Activated CD8-positive, alpha-beta memory T cell treated with anti-CD3 and anti-CD28 coated beads, Interleukin-2, amount 50 U/mL, for 4 hours (primary cell): ENCODE results near the gene VAV1.
"Not testable (repeated sequence)": the region's sequence is repeated elsewhere in the genome, so short reads cannot be mapped to it uniquely, and the experiment has no call there.

Experiments
- DNase-seq: peaks from one replicate; pipeline ENCODE4 v3.0.0-alpha.2; 2020

The VAV1 gene

DNA sequence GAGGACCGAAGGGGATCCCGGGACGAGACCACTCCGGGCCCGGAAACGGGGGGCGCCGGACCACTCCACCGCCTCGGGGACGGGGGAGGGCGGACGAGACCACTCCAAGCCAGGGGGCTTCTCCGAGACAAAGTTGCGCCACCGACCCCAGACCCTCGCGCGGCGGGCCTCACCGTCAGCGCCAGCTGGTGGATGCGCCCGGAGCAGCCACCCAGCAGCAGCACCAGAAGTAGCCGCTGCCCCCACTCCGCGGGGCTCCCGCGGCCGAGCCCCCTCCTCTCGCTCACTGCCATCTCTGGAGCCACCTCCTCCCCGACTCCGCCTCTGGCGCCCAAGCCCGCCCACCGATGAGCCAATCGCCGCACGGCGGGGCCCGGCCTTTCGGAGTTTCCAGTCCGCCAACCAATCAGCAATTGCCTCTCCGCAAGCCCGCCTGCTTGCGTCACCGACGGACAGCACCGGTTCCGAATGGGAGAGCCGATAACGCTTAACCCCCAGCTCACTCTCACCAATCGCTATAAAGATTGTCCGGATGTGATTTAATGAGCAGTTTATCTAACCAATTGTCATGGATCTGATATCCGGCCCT, 35.1 kb upstream of the VAV1 start, which contains the start of gene GPR108:
GPR108 (minus strand) TSS at position 297 of the 589 bp plus-strand sequence; CDS start at position 293, 4 bp downstream.
- peak; percentile 98 for DNase-seq

DNA sequence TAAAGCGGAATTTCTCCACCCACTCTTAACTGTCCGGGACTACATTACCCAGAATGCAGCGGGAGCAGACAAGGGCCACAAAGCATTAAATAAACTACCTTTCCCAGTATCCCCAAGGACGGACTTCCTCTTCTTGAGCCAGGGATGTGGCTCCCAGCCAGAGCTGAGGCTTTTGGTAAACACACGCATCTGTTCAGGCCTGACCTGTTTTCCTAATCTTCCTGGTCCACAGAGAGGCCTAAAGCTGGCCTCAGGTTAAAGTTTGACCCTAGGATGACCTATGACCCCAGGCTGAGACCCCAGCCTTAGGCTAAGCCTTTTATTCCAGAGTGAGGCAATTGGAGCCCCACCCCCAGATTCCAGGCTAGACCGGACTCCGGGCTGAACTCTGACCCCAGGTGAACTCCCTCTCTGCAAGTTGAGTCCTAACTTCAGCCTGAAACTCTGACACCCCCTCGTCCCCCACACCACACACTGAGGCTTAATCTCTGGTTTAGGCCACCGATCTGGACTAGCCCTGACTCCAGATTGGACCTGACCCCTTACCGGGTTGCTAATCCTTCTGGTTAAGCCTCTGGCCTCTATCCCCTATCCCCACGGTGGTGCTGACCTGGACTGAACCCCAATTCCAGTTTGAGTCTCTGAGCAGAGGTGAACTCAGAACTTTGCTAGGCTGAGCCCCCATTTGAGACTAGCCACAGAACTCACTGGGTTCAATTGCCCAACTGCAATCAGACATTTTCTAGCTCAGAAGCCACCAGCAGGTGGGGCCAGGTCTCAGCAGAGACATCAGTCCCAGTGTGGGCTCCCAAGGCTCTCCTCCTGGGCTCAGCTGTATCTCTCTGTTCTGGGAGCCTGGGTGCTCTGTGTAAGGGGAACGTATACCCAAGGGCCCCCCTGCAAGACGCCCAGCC, 34.4 kb upstream of the VAV1 start:
- peak; percentile 77 for DNase-seq

- DNase-seq: peak; percentile 39
Measured at GRCh38 chr19:6738787-6739389, 33.6 kb upstream of the VAV1 start.

DNA sequence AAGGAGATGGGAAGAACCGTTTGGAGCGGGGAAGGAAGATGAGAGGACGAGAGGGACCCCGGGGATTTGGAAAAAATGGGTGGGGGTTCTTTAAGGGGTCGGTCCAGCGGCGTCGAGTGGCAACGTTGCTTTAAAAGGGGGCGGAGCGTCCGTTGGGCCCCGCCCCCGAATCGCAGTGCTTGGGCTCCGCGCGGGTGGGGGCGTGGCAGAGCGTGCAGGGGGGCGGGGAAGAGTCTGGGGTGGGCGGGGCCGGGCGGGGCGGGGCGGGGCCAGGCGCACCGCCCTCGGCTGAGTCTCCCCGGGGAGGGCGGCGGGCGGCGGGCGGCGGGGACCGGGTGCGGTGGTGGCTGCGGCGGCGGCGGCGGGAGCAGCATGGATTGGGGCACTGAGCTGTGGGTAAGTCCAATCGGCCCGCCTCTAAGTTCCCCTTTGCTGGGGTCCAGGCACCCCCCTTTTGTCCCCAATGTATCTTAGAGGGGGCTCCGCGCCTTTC, 33.1 kb upstream of the VAV1 start, which contains the start of gene TRIP10:
TRIP10 (plus strand) TSS at position 291 of the 493 bp plus-strand sequence; CDS start at position 373, 82 bp downstream.
- peak; percentile 82 for DNase-seq

- DNase-seq: no peak
Measured at GRCh38 chr19:6739883-6740588, 32.5 kb upstream of the VAV1 start.

- DNase-seq: no peak
Measured at GRCh38 chr19:6740589-6741343, 31.7 kb upstream of the VAV1 start.

GRCh38 chr19:6743066-6743465, 29.4 kb upstream of the VAV1 start:
- DNase-seq: no peak

GRCh38 chr19:6743714-6744380, 28.7 kb upstream of the VAV1 start:
- no peak for DNase-seq

GRCh38 chr19:6744381-6745301, 27.9 kb upstream of the VAV1 start:
- DNase-seq: no peak

- DNase-seq: no peak
Measured at GRCh38 chr19:6745965-6746364, 26.5 kb upstream of the VAV1 start.

- DNase-seq: not testable (repeated sequence)
Measured at GRCh38 chr19:6748543-6748942, 24.0 kb upstream of the VAV1 start.

DNA sequence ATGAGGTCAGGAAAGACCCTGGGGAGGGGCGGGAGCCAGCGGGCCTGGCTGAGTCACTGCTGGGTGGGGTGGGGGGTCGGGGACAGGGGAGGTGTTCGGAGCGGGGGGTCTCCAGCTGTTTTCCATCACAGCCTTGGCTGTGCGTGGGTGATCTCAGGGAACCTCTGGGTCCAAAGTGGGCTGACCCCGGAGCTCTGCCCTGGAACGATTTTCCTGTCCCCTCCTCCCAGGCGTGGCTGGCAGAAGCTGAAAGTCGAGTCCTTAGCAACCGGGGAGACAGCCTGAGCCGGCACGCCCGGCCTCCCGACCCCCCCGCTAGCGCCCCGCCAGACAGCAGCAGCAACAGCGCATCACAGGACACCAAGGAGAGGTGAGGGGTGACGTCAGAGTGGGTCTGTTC, 22.4 kb upstream of the VAV1 start:
- no peak for DNase-seq

DNA sequence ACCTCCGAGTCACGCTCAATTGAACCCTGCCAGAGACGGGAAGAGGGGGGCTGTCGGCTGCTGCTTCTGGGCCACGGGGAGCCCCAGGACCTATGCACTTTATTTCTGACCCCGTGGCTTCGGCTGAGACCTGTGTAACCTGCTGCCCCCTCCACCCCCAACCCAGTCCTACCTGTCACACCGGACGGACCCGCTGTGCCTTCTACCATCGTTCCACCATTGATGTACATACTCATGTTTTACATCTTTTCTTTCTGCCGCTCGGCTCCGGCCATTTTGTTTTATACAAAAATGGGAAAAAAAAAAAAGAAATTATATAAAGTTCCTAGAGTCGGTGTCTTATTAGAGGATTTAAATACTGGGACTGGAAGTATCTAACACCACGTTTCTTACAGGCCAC, 21.3 kb upstream of the VAV1 start:
- DNase-seq: no peak

GRCh38 chr19:6752256-6753177, 20.0 kb upstream of the VAV1 start:
- DNase-seq: no peak

GRCh38 chr19:6753178-6754031, 19.1 kb upstream of the VAV1 start:
- peak; percentile 68 for DNase-seq

GRCh38 chr19:6754136-6754535, 18.4 kb upstream of the VAV1 start:
- DNase-seq: no peak

GRCh38 chr19:6754653-6755463, 17.6 kb upstream of the VAV1 start:
- DNase-seq: no peak
